ENCODE data around the gene DYNC1LI1.

DYNC1LI1 gene

DNA sequence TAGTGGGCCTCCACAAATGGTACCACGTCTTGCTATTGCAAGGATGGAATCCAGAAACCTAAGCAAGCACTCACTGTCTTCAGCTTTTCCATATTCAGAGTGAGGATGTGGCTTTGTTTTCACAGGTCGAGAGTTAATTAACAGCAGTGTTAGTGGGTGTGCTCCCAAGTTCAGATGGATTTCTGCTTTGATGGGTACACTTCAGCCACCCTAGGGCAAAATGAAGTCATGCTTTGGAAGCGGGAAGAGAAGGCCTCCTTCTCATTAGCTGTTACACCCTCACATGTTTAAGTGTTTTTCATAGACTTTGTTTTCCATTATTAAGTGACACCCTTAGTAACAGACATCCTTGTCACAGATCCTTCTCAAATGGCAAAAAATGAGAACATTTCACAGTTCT is 36.3 kb upstream of the DYNC1LI1 start:
- no peak for DNase-seq (ENCODE audit: low read depth)
- no peak overlapping the region for H3K4me3 ChIP-seq (ENCODE audit: low read length)
- TF ChIP-seq, protein P1, sequence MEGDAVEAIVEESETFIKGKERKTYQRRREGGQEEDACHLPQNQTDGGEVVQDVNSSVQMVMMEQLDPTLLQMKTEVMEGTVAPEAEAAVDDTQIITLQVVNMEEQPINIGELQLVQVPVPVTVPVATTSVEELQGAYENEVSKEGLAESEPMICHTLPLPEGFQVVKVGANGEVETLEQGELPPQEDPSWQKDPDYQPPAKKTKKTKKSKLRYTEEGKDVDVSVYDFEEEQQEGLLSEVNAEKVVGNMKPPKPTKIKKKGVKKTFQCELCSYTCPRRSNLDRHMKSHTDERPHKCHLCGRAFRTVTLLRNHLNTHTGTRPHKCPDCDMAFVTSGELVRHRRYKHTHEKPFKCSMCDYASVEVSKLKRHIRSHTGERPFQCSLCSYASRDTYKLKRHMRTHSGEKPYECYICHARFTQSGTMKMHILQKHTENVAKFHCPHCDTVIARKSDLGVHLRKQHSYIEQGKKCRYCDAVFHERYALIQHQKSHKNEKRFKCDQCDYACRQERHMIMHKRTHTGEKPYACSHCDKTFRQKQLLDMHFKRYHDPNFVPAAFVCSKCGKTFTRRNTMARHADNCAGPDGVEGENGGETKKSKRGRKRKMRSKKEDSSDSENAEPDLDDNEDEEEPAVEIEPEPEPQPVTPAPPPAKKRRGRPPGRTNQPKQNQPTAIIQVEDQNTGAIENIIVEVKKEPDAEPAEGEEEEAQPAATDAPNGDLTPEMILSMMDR (conservative IDR thresholded peaks at IDR 0.05; ENCODE audit: low read length): no peak

DNA sequence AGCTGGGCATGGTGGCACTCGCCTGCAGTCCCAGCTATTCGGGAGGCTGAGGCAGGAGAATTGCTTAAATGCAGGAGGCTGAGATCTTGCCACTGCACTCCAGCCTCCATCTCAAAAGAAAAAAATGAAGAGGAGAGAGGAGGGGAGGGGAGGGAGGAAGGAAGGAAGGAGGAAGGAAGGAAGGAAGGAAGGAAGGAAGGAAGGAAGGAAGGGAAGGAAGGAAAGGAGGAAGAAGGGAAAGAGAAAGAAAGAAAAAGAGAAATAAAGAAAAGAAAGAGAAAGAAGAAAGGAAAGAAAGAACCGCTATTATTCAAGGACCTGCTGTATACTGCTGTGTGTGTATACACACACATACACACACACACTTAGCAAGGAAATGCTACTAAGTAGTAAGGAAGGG is 35.6 kb upstream of the DYNC1LI1 start:
- TF ChIP-seq, protein P1 (conservative IDR thresholded peaks at IDR 0.05; ENCODE audit: low read length): no peak
- H3K4me3 ChIP-seq (ENCODE audit: low read length): no peak overlapping the region
- DNase-seq (ENCODE audit: low read depth): no peak

DNA sequence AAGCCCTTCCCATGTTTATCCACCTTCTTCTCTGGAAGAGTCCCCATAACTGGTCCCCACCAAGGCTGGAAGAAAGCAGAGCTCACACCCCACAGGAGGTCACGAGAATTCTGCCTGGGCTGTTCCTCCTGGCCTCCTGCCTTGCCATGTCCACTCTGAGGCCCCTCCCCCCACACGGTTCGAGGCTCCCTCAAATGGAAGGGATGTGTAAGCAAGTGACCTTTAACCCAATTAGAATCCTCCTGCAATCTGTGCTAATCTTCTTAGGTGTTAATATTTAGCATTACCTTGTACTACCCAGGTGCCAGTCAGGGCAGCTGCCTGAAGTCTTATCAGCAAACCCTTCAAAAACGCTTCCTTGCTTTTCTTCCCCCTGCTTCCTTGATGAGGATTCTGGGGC is 32.4 kb upstream of the DYNC1LI1 start:
- no peak for DNase-seq (ENCODE audit: low read depth)
- TF ChIP-seq, protein P1 (conservative IDR thresholded peaks at IDR 0.05; ENCODE audit: low read length): no peak
- no peak overlapping the region for H3K4me3 ChIP-seq (ENCODE audit: low read length)

DNA sequence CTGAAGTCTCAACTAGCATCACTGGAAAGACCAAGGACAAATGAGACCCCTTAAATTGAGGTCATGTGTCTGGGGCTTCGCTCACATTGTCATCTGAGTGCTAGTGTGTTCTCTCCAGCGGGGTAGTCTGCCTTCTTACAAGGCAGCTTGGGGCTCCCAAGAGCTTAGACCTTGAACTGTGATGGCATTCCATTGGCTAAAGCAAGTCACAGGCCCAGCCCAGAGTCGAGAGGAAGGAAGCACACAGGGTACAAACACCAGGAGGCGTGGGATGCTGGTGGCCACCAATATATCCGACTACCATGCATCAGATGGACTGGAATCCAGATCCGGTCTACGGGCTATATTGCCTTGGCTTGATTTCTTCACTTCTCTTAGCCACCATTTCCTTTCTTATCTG is 31.5 kb upstream of the DYNC1LI1 start:
- H3K4me3 ChIP-seq (ENCODE audit: low read length): no peak overlapping the region
- TF ChIP-seq, protein P1 (conservative IDR thresholded peaks at IDR 0.05; ENCODE audit: low read length): no peak
- DNase-seq (ENCODE audit: low read depth): no peak

DNA sequence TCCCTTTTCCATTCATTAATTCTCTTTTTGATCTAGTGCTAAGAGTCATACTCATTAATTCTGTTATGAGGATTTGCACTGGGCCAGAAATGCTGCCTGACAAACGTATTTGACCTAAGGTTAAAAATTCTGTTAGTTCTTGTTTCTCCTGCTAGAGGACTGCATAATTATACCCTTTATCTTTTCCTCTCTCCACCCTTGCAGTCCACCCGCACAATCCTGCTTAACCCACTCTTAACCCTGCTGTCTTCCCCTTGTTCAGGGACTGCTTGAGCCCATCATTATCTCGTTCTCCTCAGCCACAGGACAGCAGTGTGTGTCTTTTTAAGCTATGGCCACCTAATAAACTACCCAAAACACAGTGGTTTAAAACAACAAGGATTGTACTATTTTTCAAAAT is 31.1 kb upstream of the DYNC1LI1 start:
- TF ChIP-seq, protein P1 (conservative IDR thresholded peaks at IDR 0.05; ENCODE audit: low read length): no peak
- no peak overlapping the region for H3K4me3 ChIP-seq (ENCODE audit: low read length)
- no peak for DNase-seq (ENCODE audit: low read depth)

DNA sequence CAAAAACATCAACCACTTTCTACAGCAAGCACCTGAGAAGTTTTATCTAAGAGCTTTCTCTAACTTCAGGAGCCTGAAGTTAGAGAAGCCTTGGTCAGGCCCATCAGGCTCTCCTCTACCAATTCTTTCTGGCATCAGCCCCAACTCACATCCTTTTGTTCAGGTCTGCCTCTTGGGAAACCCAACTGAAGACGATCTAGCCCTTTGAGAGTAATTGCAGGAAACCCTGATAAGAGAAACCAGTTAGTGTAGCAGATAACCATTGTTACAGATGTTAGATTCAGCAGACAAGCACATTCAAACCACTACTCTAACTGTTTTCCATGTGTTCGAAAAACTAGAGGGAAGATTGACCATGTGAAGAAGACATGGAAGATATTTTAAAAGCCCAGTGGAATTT is 27.0 kb upstream of the DYNC1LI1 start:
- TF ChIP-seq, protein P1 (conservative IDR thresholded peaks at IDR 0.05; ENCODE audit: low read length): no peak

DNA sequence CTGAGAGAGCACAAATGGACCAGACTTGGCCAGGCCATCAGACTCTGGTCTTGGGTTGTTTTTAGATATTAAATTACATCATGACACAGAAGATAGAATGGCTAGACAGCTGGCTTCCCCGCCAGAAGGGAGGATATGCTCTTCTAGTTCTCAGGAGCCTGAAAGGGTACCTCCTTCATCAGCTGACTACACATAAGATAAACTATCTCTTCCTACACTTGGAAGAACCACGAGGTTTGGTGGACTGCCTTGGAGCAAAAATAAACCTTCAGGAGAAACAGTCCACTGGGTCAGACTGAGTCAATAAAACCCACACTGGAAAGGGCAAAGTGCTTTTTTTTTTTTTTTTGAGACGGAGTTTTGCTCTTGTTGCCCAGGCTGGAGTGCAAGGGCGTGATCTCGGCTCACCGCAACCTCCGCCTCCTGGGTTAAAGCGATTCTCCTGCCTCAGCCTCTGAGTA is 26.3 kb upstream of the DYNC1LI1 start:
- no peak overlapping the region for H3K4me3 ChIP-seq (ENCODE audit: low read length)
- no peak for DNase-seq (ENCODE audit: low read depth)
- TF ChIP-seq, protein P1 (conservative IDR thresholded peaks at IDR 0.05; ENCODE audit: low read length): no peak

More for the DNA sequence above, 27.0 kb upstream of the DYNC1LI1 start:
- DNase-seq (ENCODE audit: low read depth): no peak
- no peak overlapping the region for H3K4me3 ChIP-seq (ENCODE audit: low read length)

All from AG10803 (cell line).